Measurements from ENCODE around the gene WDR70. TPM values are rescaled to one million over a fixed set of nuclear protein-coding genes. Genes with fewer than 3 reads are reported as not detected.

The WDR70 gene
- total and polyA plus RNA-seq, 10 of the 15 experiments (the other 5 are each of a cell fraction or from before 2014, with no cell fraction given): 10.9 to 33.6 (median 29.1) TPM

- H3K9me3 ChIP-seq (replicated peaks; ENCODE audit: control insufficient read depth, insufficient read depth, low read length): no peaks in the 10 kb centered on the region; the same call in 2 of the 3 replicates
- no peaks in the 10 kb centered on the region; a peak in 1 of 4 replicates for H3K36me3 ChIP-seq (ENCODE audit: control insufficient read depth in 2 of 2, insufficient read depth in 2 of 2, low read length in 1 of 2)
- no peak overlapping the region for H3K4me2 ChIP-seq (ENCODE audit: control insufficient read depth, insufficient read depth)
- SMC1A ChIA-PET (ENCODE audit: uncharacterized antibody, unreplicated experiment): no interaction called here
- TF ChIP-seq ZNF592 (IDR thresholded peaks at IDR 0.05) (no peak), CREM (IDR thresholded peaks at IDR 0.05; ENCODE audit: low read depth) (no peak), WRNIP1 (IDR thresholded peaks at IDR 0.05; ENCODE audit: borderline replicate concordance, low read depth, low read length) (no peak)
- no peak overlapping the region for H3K27ac ChIP-seq (ENCODE audit: control insufficient read depth, insufficient read depth)
- in situ Hi-C loops (cut with MboI) (no loop called here), intact Hi-C loops (cut with micrococcal nuclease; ENCODE audit: unreplicated experiment) (no loop called here)
- no peak for DNase-seq (ENCODE audit: low read depth, low spot score)
- H3K4me3 ChIP-seq: no peak overlapping the region
- POLR2A ChIA-PET: no interaction called here
- ATAC-seq: no peak
- 96% methylated on average over 1 of the region's 1 CpG for WGBS (ENCODE audit: insufficient coverage, insufficient replicate concordance, low lambda C conversion rate, missing lambda C conversion rate)
- no peaks in the 10 kb centered on the region for H3K27me3 ChIP-seq (replicated peaks in 1 of 2; ENCODE audit: control insufficient read depth in 2 of 2, insufficient read depth in 2 of 2, low read length in 1 of 2)
- BruUV-seq (replicated peaks): no TSS peak
- H3K4me1 ChIP-seq (ENCODE audit: control insufficient read depth, insufficient read depth, low read length): no peaks in the 10 kb centered on the region
- FAIRE-seq: no peak
- H2AFZ ChIP-seq (ENCODE audit: control insufficient read depth, low read depth, low read length): no peak overlapping the region
- RAD21 ChIA-PET (ENCODE audit: unreplicated experiment): no interaction called here
- CTCF ChIA-PET: no interaction called here
- H4K20me1 ChIP-seq (ENCODE audit: control insufficient read depth, insufficient read depth): no peaks in the 10 kb centered on the region
- no peaks in the 10 kb centered on the region for H3K79me2 ChIP-seq (ENCODE audit: control insufficient read depth, insufficient read depth, low read length)
- H3K9ac ChIP-seq (ENCODE audit: control insufficient read depth, insufficient read depth, low read length): no peak overlapping the region
These were observed 135.8 kb downstream of the WDR70 start for GRCh38 chr5:37514946-37515345.

- ChIA-PET RAD21 (ENCODE audit: unreplicated experiment) (no interaction called here), POLR2A (no interaction called here), SMC1A (ENCODE audit: uncharacterized antibody, unreplicated experiment) (interaction anchor here (1.0 kb wide), 1 partner anchor 120 kb away, joined by 3 read pairs; no protein-coding TSS in a partner anchor), CTCF (interaction anchor here (1.4 kb wide), 1 partner anchor 37 kb away, joined by 4 read pairs; no protein-coding TSS in a partner anchor)
- no peaks in the 10 kb centered on the region for H4K20me1 ChIP-seq (ENCODE audit: control insufficient read depth, insufficient read depth)
- no peak overlapping the region for H3K4me2 ChIP-seq (ENCODE audit: control insufficient read depth, insufficient read depth)
- WGBS (ENCODE audit: insufficient coverage, insufficient replicate concordance, low lambda C conversion rate, missing lambda C conversion rate): 94% methylated on average over 3 of the region's 3 CpGs
- no peak overlapping the region for H3K27ac ChIP-seq (ENCODE audit: control insufficient read depth, insufficient read depth)
- no TSS peak for BruUV-seq (replicated peaks)
- DNase-seq (ENCODE audit: low read depth, low spot score) (no peak), ATAC-seq (no peak), FAIRE-seq (no peak)
- H3K9me3 ChIP-seq (replicated peaks; ENCODE audit: control insufficient read depth, insufficient read depth, low read length): no peaks in the 10 kb centered on the region; the same call in 2 of the 3 replicates
- no peaks in the 10 kb centered on the region for H3K27me3 ChIP-seq (replicated peaks in 1 of 2; ENCODE audit: control insufficient read depth in 2 of 2, insufficient read depth in 2 of 2, low read length in 1 of 2)
- H3K4me3 ChIP-seq: no peak overlapping the region
- H3K79me2 ChIP-seq (ENCODE audit: control insufficient read depth, insufficient read depth, low read length): no peaks in the 10 kb centered on the region
- no peak overlapping the region for H2AFZ ChIP-seq (ENCODE audit: control insufficient read depth, low read depth, low read length)
- intact Hi-C loops (cut with micrococcal nuclease; ENCODE audit: unreplicated experiment): no loop called here
- H3K9ac ChIP-seq (ENCODE audit: control insufficient read depth, insufficient read depth, low read length): no peak overlapping the region
- in situ Hi-C loops (cut with MboI): no loop called here
- H3K36me3 ChIP-seq (ENCODE audit: control insufficient read depth in 2 of 2, insufficient read depth in 2 of 2, low read length in 1 of 2): no peaks in the 10 kb centered on the region; a peak in 1 of 4 replicates
- H3K4me1 ChIP-seq (ENCODE audit: control insufficient read depth, insufficient read depth, low read length): no peaks in the 10 kb centered on the region
- no peak for TF ChIP-seq USF1 (IDR thresholded peaks at IDR 0.05; ENCODE audit: borderline replicate concordance, extremely low read length, insufficient read depth, low read depth, low read length)
- TF ChIP-seq NFXL1 (IDR thresholded peaks at IDR 0.05; ENCODE audit: borderline replicate concordance): no peak
- no peak for TF ChIP-seq IRF4 (IDR thresholded peaks at IDR 0.05; ENCODE audit: low read depth, low read length)
- TF ChIP-seq PAX8 (IDR thresholded peaks at IDR 0.05): no peak
- TF ChIP-seq ATF2 (IDR thresholded peaks at IDR 0.05; ENCODE audit: low read length): no peak
- no peak for TF ChIP-seq FOS (IDR thresholded peaks at IDR 0.05; ENCODE audit: borderline replicate concordance, extremely low read depth, insufficient read length)
These were observed 138.6 kb downstream of the WDR70 start for GRCh38 chr5:37517686-37518085.

All from GM12878 (cell line).